ENCODE measurements around the gene DBH. TPM values are rescaled to one million over a fixed set of nuclear protein-coding genes. Genes with fewer than 3 reads are reported as not detected.

Gene DBH
- total RNA-seq, 1 experiment from 2014 or later, result not detected

DNA sequence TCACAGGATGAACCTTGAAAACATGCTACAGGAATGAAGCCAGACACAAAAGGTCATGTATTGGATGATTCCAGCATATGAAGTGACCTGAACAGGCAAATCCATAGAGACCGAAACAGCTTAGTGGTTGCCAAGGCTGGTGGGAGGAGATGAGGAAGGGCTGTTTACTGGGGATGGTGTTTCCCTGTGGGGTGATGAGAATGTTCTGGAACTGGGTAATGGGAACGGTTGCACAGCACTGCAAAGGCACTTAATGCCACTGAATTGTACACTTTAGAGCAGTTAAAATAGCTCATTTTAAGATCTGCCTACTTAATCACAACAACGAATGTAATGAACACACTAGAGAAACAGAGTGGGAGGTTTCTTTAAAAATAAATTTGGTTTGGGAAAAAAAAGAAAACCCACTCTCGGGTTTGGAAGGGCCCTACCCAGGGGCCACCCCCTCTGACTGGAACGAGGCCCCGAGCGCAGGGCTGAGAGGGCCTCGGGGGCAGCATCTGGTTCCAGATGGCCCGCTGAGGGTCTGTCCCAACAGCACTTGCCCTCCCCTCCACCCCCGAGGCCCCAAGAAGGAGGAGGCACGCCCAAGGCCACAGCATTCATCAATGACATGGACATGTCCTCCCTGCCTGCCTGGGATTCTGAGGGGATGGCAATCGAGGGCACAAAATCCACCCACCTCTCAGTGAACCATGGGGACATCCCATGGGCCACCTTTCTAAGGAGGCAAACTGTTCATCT is 70.3 kb downstream of the DBH start:
- DNase-seq (ENCODE audit: low read depth, low spot score) (no peak), ATAC-seq (no peak)
- Histone ChIP-seq H3K4me1 (ENCODE audit: control insufficient read depth in 1 of 2, insufficient read depth in 2 of 2, low read length in 2 of 2) (no peaks in the 10 kb centered on the region), H2AFZ (ENCODE audit: low read depth, low read length, poor library complexity, severe bottlenecking) (no peak overlapping the region), H3K4me2 (ENCODE audit: low read length) (no peak overlapping the region), H3K27me3 (ENCODE audit: insufficient read depth, low read length) (no peaks in the 10 kb centered on the region), H3K4me3 (replicated peaks in 1 of 2; ENCODE audit: low read depth in 1 of 2, low read length in 2 of 2) (no peak overlapping the region), H3K27ac (ENCODE audit: low read depth, low read length) (no peak overlapping the region), H3K36me3 (ENCODE audit: control insufficient read depth in 1 of 2, insufficient read depth in 2 of 2, low read length in 2 of 2) (no peaks in the 10 kb centered on the region), H3K9ac (ENCODE audit: low read length) (no peak overlapping the region), H3K9me2 (ENCODE audit: insufficient read depth) (no peaks in the 10 kb centered on the region), H3K9me3 (ENCODE audit: control insufficient read depth in 1 of 2, insufficient read depth in 1 of 2, low read depth in 1 of 2, low read length in 2 of 2) (no peaks in the 10 kb centered on the region), H3K79me2 (ENCODE audit: insufficient read depth, low read length) (no peaks in the 10 kb centered on the region), H4K20me1 (ENCODE audit: insufficient read depth) (no peaks in the 10 kb centered on the region)
- TF ChIP-seq CBX3 (IDR thresholded peaks at IDR 0.05; ENCODE audit: low read depth) (no peak), JUND (IDR thresholded peaks at IDR 0.05) (no peak), YY1 (IDR thresholded peaks at IDR 0.05; ENCODE audit: extremely low read depth, insufficient replicate concordance, low read depth, low read length) (no peak), ZNF274 (IDR thresholded peaks at IDR 0.05; ENCODE audit: low read depth, low read length) (no peak)
- ChIA-PET RAD21 (ENCODE audit: low non-redundant PET in 1 of 2, low total read pairs in 2 of 2, uncharacterized antibody in 2 of 2, unreplicated experiment in 2 of 2) (no interaction called here), POLR2A (no interaction called here), CTCF (no interaction called here)
- intact Hi-C loops (cut with micrococcal nuclease), result no loop called here
- BruUV-seq (replicated peaks), result no TSS peak

DNA sequence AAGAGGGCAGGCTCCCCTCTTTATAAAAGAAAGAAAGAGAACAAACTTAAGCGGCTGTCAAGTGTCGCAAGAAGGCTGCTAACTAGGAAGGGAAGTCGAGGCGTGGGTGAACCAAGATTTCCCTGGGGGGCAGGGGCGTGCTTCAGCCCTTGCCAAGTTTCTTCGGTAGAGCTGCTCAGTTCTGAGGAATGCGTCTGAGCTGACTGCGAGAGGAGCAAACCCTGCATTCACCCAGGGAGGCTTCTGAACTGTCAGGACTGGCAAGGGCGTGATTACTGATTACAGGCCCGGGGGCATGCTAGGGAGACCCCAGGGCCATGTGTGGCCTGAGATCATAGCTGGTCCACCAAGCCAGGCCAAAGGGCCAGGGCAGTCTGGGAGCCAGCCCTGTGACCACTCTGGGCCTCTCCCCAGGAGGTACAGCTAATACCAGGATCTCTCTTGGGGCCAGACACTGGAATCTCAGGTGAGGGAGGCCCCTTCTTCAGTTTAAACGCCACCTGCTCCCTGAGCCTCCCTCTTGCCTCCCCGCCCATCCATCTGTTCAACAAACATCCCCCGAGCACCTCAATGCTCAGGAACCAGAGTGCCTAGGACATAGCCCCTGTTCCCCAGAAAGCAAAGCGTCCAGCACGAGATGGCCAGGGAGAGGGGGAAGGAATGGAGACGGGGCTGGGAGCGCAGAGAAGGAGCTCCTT is 71.1 kb downstream of the DBH start:
- no peaks in the 10 kb centered on the region for H3K27me3 ChIP-seq (ENCODE audit: insufficient read depth, low read length)
- intact Hi-C loops (cut with micrococcal nuclease), result no loop called here
- H3K4me2 ChIP-seq (ENCODE audit: low read length), result no peak overlapping the region
- H2AFZ ChIP-seq (ENCODE audit: low read depth, low read length, poor library complexity, severe bottlenecking), result no peak overlapping the region
- no peaks in the 10 kb centered on the region for H4K20me1 ChIP-seq (ENCODE audit: insufficient read depth)
- no peaks in the 10 kb centered on the region for H3K9me2 ChIP-seq (ENCODE audit: insufficient read depth)
- no peaks in the 10 kb centered on the region for H3K4me1 ChIP-seq (ENCODE audit: control insufficient read depth in 1 of 2, insufficient read depth in 2 of 2, low read length in 2 of 2)
- H3K9ac ChIP-seq (ENCODE audit: low read length), result no peak overlapping the region
- CTCF ChIA-PET, result no interaction called here
- TF ChIP-seq ZNF274 (IDR thresholded peaks at IDR 0.05; ENCODE audit: low read depth, low read length) (no peak), ZBTB33 (IDR thresholded peaks at IDR 0.05; ENCODE audit: extremely low read depth, insufficient replicate concordance, low read length) (no peak), CBX3 (IDR thresholded peaks at IDR 0.05; ENCODE audit: low read depth) (no peak)
- RAD21 ChIA-PET (ENCODE audit: low non-redundant PET in 1 of 2, low total read pairs in 2 of 2, uncharacterized antibody in 2 of 2, unreplicated experiment in 2 of 2), result no interaction called here
- H3K4me3 ChIP-seq (replicated peaks in 1 of 2; ENCODE audit: low read depth in 1 of 2, low read length in 2 of 2), result no peak overlapping the region
- no peaks in the 10 kb centered on the region for H3K9me3 ChIP-seq (ENCODE audit: control insufficient read depth in 1 of 2, insufficient read depth in 1 of 2, low read depth in 1 of 2, low read length in 2 of 2)
- BruUV-seq (replicated peaks), result no TSS peak
- DNase-seq (ENCODE audit: low read depth, low spot score) (no peak), ATAC-seq (no peak)
- no peaks in the 10 kb centered on the region for H3K79me2 ChIP-seq (ENCODE audit: insufficient read depth, low read length)
- H3K36me3 ChIP-seq (ENCODE audit: control insufficient read depth in 1 of 2, insufficient read depth in 2 of 2, low read length in 2 of 2), result no peaks in the 10 kb centered on the region
- no peak overlapping the region for H3K27ac ChIP-seq (ENCODE audit: low read depth, low read length)
- POLR2A ChIA-PET, result no interaction called here
